AG09309 (cell line): ENCODE results near the gene OTP.

Experiments
- DNase-seq: peaks from one replicate; pipeline ENCODE4 v3.0.0-alpha.2; 2010; ENCODE audit warnings: low read depth
- H3K4me3 ChIP-seq: 2 replicates; pipeline ENCODE4 v1.5.1; 2011; ENCODE audit warnings: mild to moderate bottlenecking, low read depth, low read length, moderate library complexity; ENCODE audit not compliant: control insufficient read depth
- CTCF ChIP-seq: IDR thresholded peaks from 2 replicates; pipeline ENCODE4 v1.5.1; 2011; ENCODE audit warnings: mild to moderate bottlenecking, low read depth, low read length, inconsistent platforms; ENCODE audit not compliant: insufficient read depth, control insufficient read depth; ENCODE audit errors: missing control alignments

The OTP gene

GRCh38 chr5:77644371-77645157 is 6.1 kb upstream of the OTP start:
- no peak for TF ChIP-seq CTCF
- DNase-seq = no peak
- no peak overlapping the region for H3K4me3 ChIP-seq

- DNase-seq = no peak
- no peak for TF ChIP-seq CTCF
- H3K4me3 ChIP-seq = no peak overlapping the region
Observed at GRCh38 chr5:77643654-77644370, 5.3 kb upstream of the OTP start.

- no peak overlapping the region for H3K4me3 ChIP-seq
- no peak for TF ChIP-seq CTCF
- no peak for DNase-seq
Observed at GRCh38 chr5:77642738-77643653, 4.5 kb upstream of the OTP start.

- DNase-seq = no peak
- no peak overlapping the region for H3K4me3 ChIP-seq
- TF ChIP-seq CTCF = no peak
Observed at GRCh38 chr5:77641963-77642737, 3.6 kb upstream of the OTP start.

GRCh38 chr5:77641397-77641943 is 3.0 kb upstream of the OTP start:
- DNase-seq = no peak
- TF ChIP-seq CTCF = no peak
- no peak overlapping the region for H3K4me3 ChIP-seq
